ENCODE results near the gene CLEC1B.
A peak's percentile ranks its signal among the peaks of the same experiment; 100 is the strongest.
"Not testable (repeated sequence)": the region's sequence is repeated elsewhere in the genome, so short reads cannot be mapped to it uniquely, and the experiment has no call there.

CLEC1B gene

DNA sequence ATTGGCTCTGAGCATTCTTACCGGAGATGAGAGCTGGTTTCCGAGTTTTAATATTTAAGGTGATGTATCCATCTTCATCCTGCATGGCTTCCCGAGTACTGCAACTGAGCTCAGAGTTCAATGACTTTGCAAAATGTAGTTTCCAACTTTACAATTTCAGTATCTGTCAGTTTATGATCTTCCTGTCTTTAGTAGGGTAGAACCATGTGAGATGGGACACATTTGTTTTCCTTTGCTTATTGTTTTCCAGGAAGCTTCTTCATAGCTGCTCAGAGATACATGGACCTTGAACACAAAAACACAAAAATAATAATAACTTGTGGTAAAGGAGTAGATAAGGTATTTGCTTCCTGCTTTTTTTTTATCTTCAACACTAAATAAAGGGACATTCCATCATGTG lies at the start of gene CLEC1B:
TSS of gene CLEC1B (minus strand) at position 106 of the 400 bp plus-strand sequence. CDS start at position 85, 21 bp downstream.
- no peak for DNase-seq

DNA sequence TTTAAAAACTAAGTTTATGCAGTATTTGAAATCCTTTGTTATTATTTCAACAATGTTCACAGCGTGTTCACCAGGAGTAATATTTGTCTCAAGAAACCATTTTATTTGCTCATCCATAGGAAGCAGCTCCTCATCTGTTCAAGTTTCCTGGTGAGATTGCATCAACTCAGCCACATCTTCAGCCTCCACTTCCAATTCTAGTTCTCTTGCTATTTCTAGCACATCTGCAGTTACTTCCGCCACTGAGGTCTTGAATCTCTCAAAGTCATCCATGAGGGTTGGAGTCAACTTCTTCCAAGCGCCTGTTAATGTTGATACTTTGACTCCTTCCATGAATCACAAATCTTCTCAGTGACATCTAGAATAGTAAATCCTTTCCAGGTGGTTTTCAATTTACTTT lies 49.6 kb upstream of the CLEC1B start:
- DNase-seq, result peak in 1 of 51 donors; percentile 4

DNA sequence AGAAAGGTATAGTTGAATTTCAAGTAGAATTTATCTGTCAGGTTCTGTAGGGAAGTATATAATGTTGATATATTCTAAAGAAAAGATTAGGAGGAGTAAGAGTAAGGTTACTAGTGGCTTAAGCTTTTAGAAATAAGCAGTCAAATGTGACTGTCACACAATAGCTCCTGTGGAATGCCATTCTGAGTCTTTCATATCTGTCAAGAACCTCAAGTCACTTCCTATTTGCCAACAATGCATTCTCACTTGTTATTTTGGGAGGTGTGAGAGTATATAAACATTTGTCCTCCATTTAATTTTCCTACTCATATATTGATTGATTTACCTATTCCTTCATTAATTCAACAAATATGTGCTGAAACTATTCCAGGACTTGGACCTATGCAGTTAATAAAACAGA lies 43.2 kb upstream of the CLEC1B start:
- DNase-seq, result no peak

DNA sequence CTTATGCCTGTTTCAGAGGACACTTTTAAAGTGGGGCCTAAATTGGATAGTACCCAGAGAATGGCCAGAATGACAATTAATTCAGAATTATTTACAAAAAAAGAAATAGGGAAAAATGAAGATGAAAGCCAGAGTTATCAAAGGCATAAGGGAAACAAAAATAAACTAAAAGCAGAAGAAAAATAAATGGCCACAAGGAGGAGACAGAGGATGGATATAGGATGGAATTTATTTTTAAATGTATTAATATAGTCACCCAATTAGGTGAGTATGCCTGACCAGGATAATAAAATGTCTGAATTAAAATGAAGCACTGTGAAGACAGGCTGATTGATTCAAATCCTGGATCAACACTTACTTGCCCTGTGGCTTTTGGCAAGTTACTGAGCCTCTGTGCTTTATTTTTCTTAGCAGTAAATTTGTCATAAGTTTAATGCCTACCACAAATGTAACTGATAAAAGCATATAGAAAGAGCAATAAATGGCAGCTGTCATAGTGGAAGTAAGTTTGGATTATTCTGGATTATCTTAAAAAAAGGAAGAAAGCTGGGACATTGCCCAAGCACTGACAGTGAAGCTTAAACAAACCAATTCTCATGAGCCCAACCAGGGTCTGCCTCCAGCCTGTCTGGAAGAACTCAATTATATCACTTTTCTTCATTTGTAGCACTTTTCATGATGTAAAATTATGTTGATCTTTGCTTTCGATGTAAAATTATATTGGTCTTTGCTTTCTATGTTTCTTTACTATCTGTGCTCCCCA lies 35.0 kb upstream of the CLEC1B start:
- no peak for DNase-seq

DNA sequence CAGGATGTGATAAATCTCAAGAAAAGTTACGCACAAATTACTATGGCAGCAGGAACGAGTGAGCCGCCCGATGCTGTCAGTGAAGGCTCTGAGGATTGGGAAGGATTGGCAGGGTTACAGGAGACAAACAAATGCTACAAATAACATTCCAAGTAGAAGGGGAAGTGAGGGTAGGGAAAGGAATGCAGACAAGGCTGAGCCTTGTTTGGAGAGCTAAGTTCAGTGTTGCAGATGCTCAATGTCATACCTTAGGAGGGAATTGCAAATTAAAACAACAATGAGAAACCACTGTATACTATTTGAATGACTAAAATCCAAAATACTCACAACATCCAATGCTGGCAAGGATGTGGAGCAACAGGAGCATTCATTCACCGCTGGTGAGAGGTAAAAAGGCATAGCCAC lies 32.9 kb upstream of the CLEC1B start:
- no peak for DNase-seq

DNA sequence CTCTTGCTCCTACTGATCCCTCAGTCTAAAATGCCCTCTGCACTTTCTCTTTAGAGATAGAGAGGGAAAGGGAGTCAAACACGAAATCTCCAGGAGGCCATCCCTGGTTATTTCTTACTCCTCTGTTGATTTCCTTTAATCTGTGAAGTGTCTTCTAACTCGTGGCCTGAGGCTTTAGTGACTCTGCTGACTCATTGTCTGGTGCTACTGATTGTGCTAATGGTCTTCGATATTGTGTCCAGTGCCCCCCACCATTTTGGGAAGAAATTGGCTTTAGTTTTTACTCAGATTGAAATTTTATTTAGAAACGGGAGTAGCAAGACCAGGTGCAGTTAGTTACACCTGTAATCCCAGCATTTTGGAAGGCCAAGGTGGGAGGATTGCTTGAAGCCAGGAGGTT lies 32.4 kb upstream of the CLEC1B start:
- DNase-seq, result no peak

DNA sequence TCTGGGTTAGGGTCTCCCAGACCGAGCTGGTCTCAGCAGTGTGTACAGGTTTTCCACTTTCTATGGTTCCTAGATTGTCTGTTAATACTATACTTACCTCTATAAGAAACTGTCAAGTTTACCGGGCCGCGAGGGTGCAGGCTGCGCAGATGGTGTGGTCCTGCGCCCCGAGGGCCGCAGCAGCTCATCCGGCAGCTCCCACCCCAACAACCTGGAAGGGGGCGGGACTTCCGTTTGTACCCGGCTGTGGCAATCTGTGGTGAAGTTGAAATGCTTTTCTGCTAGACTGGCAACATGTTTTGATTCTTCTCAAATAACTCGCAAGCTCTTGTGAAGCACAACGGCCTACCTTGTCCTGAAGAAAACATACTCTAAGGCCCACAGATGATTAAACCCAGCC lies 31.5 kb upstream of the CLEC1B start, which contains the start of gene CLEC9A:
TSS of gene CLEC9A (plus strand) at position 237 of the 400 bp plus-strand sequence. CDS start 22,006 bp downstream, outside the sequence.
- no peak for DNase-seq

DNA sequence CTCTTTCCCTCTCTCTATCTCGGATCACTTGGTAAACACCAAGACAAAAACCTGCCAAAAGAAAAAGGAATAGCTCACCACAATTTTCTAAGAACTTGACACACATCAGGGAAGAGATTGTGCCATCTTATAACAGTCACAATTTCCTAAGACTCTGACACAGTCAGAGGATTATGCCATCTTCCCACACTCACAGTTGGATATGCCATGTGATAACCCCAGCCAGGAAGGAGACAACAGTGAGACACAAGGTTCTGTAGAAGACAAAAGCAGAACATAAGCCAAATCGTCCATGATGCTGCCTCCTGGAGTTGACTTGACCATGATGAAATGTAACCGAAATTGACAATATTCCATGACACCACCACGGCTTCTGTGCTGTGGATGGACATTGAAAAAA lies 28.8 kb upstream of the CLEC1B start:
- no peak for DNase-seq

DNA sequence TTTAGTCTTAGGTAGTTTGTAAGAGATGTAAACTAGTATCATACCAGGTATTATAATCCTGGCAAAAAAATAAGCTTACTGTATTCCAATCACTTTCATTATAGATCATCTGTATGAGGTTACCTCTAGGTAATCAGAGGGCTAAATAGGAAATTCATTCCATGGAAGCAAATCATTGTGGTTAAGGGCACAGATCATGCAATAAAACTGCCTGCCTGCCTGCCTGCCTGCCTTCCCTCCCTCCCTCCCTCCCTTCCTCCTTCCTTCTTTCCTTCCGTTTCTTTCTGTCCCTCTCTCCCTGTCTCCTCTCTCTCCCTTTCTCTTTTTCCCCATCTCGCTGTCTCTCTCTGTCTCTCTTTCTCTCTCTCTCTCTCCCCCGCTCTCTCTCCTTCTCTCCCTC lies 28.4 kb upstream of the CLEC1B start:
- no peak for DNase-seq

DNA sequence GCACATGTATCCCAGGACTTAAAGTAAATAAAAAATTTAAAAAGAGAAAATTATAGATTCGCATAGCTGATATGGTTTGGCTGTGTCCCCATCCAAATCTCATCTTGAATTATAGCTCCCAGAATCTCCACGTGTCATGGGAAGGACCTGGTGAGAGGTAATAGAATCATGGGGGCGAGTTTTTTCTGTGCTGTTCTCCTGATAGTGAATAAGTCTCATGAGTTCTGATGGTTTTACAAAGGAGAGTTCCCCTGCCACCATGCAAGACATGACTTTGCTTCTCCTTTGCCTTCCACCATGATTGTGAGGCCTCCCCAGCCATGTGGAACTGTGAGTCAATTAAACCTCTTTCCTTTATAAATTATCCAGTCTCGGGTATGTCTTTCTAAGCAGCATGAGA lies 27.7 kb upstream of the CLEC1B start:
- DNase-seq, result not testable (repeated sequence)

DNA sequence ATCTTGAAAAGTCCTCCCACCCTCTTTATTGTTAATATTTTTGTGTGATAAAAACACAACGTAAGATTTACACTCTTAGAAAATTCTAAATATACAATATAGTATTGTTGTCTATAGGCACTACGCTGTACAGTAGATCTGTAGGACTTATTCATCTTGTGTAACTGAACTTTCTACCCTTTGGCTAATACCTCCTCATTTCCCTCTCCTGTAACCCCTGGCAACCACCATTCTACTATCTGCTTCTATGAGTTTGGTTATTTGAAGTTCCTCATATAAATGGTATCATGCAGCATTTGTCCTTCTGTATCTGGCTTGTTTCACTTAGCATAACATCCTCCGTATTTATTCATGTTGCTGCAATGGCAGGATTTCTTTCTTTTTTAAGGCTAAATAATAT lies 26.3 kb upstream of the CLEC1B start:
- no peak for DNase-seq

DNA sequence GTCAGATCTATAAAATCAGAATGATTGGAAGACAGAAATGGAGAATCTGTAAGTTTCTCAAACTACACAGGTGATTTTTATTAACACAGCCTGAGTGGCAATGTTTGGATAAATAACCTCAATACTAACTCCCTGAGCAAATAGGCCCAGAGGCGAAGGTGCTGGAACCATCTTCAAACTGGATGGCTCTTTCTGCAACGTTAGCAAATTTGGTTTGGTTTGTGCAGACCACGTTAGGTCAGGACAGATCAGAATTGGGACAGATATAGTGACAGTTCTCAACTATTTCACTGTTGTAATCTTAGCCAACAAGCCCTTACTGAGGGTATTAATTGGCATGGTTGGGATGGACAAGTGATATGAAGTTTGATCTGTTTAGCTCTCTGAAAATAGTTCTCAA lies 22.4 kb upstream of the CLEC1B start:
- DNase-seq, result no peak

DNA sequence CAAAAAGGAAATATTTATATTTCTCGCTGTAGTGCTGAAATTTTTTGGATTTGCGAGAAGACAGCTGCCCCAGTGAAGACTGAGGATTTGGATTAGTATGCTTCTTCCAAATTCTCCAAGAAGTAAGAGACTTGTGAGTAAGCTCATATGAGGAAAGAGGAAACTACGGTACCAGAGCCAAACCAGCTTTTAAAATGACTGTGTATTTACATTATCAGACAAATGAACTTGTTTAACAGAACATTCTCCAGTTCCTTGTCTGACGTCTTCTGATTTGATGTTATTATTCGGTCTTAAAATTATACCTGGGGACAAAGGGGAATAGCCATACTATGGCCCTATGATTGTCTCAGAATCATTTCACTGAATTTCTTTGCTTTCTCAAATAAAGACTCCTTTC lies 19.5 kb upstream of the CLEC1B start:
- DNase-seq, result no peak

DNA sequence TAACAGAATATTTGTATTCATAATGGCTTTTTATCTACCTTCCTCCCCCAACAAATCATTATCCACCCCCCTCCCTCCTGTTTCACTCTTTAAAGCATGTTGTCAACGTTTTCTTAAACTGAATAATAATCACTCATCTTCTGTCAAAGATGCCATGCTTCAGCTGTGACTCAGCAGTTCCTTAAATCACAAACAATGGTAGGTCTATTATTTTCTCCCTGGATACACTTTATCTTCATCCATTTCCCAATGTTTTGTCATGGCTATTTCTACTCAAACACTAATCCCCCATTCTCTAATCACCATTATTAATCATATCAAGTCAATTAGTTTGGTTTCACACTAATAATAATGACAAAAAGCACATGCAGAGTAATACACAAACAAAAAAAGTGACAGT lies 18.0 kb upstream of the CLEC1B start:
- DNase-seq, result no peak

DNA sequence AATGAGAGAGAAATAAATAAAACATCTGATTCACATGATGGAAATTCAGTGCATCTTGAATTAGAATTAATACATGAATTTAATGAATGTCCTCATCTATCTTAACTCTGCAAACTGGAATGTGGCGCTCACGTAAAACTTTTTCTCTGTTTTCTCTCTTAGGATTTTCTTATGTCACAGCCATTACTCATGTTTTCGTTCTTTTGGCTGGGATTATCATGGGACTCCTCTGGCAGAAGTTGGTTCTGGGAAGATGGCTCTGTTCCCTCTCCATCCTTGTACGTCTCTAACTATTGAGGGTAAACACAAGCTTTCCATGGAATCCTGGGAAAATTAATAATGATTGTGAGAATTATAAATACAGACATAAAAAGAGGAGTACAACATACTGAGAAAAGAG lies 16.5 kb upstream of the CLEC1B start:
- DNase-seq, result no peak

DNA sequence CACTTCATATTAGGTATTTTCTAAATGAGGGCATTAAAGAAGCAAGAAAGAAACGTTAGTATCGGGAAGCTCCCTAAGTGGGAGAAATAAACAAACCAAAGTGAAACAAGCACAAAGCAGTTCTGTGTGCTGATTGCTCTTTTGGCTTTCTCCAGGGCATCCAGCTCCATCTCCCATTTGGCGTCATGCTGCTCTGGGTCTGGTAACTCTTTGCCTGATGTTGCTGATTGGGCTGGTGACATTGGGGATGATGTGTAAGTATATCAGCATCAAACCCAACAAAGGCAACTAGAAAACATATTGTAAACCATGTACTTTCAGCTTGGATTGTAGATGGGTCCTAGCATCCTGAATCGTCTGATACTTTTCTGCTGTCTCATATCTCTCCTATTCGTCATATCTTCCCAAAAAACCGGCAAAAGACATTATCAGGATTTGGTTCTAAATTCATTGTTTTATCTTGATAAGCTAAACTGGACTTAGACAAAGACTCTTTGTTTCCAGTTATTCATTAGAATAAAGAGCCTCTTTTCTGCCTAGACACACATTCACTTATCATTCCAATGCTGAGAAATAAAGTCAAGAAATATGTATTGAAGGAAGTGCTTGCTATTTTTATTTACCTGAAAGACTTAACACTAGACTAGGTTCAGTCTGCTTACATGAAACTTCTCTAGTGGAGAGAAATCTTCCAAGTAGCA lies 13.9 kb upstream of the CLEC1B start:
- peak in 11 of 51 donors; percentile 0 to 56 (median 6) for DNase-seq

DNA sequence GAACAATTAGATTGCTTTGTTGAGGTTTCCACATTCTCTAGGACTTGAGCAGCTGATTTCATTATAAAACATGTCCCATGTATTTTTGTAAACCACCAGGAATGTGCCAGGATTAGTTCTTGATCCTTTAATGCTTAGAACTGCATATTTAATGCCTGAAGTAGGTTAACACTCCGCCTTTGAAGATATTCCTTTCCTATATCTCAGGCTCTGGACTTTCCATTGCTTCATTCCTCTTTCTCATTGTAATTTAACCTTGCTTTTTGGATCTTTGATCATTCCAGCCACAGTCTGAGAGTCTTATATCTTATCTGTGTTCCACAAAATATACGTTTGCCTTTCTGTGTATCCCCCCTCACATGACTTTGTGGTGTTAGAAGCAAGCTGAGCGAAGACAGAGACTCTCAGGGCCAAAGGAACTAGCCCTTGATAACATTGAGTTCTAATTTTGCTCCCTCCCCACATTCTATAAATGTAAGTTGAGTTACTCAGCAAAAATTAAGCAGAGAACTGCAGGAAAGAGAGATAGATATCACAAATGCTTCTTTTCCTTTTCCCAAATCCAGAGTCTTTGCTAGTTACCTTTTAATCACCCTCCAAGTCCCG lies 2.4 kb upstream of the CLEC1B start:
- DNase-seq, result no peak

DNA sequence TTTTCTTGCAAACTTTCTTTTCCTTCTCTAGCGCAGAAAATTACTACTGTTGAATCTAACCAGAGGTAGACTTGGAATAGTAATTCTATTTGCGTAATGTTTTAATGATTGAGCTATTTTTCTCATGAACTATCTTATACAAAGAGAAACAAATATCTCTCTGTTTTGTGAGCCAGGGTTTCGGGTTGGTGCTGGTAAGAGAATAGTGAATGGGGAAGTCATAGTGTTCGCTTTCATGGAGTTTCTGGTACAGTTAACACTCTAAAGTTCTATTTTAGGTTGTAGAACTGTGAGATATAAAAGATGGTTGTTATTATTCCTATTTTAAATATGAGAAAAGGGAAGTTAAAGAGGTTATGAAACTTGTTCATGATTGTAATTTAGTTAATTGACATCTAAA lies 6.6 kb downstream of the CLEC1B start:
- peak in 3 of 51 donors; percentile 1 to 15 (median 1) for DNase-seq

DNA sequence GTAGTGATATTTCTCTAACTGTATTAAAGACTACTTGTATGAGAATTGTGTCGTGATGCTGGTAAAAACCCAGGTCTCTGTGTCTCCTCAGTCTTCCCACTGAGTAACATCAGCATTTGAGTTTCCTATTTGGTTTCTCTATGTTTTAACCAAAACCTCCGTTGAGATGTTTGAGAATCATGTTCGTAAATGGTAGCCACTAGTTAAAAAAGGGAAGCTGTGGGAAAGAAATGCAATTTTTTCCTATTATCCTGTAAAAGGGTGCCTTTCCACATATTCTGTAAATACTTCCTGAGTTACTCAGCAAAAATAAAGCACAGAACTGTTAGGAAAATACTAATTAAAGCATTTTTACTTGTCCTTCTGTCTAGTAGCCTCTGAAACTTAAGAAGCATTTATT lies 7.0 kb downstream of the CLEC1B start:
- no peak for DNase-seq

DNA sequence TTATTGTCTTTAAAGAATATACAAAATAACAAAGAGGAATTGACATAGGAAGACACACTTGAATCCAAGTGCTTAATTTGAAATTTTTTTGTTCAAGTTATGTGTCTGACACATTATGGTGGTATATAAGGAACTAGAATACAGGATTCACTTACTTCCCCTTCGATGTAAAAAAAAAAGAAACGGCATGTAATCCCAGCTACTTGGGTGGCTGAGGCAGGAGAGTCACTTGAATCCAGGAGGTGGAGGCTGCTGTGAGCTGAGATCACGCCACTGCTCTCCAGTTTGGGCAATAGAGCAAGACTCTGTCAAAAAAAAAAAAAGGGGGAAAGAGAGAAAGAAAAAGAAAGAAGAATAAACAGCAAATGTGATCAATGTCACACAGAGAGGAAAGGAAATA lies 18.8 kb downstream of the CLEC1B start:
- DNase-seq, result no peak

DNA sequence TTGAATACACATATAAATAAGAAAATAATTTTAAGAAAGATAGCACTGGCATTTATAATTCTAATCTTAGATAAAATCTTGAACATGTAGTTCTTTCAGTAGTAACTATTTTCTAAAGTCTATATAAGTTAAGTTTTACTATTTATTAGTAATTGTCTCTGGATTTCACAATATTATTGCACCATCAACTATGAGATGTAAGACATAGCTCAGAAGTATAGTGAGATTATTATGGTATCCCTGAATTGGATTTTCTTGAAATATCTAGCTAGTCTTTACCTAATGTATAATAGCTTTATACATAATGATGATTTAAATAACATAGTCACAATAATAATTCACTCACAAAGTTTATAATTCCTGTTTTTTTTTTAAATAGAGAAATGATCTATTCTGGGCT lies 21.0 kb downstream of the CLEC1B start:
- DNase-seq, result no peak

DNA sequence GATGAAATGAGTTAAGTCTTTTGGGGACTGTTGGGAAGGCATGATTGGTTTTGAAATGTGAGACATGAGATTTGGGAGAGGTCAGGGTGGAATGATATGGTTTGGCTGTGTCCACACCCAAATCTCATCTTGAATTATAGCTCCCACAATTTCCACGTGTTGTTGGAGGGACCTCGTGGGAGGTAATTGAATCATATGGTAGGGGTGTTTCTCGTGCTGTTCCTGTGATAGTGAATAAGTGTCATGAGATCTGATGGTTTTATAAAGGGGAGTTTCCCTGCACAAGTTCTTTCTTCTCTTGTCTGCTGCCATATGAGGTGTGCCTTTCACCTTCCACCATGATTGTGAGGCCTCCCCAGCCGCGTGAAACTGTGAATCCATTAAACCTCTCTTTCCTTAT lies 22.3 kb downstream of the CLEC1B start:
- not testable (repeated sequence) for DNase-seq

DNA sequence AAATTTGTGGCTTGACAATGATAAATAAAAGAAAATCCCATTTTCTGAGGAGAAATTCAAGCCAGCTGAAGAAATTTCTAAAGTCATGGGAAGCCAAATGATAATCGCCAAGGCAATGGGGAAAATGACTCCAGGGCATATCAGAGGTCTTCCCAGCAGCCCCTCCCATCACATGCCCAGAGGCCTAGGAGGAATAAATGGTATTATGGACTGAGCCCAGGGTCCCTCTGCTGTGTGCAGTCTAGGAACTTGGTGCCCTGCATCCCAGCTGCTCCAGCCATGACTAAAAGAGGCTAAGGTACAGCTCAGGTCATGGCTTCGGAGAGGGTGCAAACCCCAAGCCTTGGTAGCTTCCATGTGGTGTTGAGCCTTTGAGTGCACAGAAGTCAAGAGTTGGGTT lies 23.3 kb downstream of the CLEC1B start:
- DNase-seq, result no peak
